NCI-H526 treated with DMSO at 0.1 percent for 48 hours (cell line): Measurements from ENCODE around the gene CDKL2.
A peak's percentile ranks its signal among the peaks of the same experiment; 100 is the strongest.

Source experiments
- DNase-seq: peaks from one replicate; lab custom pipeline; 2025; lab: John Stamatoyannopoulos, UW

CDKL2 gene

DNA sequence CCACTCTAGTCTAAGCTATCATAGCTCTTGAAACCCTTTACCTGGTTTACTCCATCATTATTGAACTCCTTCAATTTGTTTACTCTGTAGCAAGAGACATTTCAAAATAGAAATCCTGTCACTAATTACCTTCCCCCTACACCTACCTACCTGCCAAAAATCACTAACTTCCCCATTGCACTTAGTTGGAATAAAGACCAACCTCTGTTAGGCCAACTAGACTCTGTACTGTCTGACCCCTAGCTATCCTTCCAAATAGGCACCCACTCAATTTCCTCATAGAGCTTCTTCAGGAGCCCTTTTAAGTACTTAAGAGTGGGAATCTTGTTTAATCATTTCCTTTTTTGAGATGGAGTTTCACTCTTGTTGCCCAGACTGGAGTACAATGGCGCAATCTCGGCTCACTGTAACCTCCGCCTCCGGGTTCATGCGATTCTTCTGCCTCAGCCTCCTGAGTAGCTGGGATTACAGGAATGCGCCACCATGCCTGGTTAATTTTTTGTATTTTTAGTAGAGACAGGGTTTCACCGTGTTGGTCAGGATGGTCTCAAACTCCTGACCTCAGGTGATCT lies 8.9 kb upstream of the CDKL2 start:
- no peak for DNase-seq

DNA sequence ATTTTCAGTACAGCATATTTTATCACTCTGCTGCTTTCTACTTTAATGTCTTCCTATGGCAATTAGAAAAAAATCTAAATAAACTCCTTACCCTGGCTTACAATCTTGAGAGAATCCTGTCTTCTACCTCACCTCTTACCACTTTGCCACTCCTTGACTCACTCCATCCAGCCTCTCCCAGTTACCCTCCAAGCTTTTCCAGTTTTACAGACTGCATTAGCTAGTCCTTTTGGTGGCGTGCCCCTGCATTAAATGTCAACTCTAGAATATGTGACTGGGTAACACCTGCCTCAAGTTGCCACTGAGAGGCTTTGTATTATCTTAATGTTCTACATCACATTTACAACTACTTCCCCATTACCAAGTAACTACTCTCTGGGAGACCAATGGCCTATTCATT lies 7.5 kb upstream of the CDKL2 start:
- no peak for DNase-seq

DNA sequence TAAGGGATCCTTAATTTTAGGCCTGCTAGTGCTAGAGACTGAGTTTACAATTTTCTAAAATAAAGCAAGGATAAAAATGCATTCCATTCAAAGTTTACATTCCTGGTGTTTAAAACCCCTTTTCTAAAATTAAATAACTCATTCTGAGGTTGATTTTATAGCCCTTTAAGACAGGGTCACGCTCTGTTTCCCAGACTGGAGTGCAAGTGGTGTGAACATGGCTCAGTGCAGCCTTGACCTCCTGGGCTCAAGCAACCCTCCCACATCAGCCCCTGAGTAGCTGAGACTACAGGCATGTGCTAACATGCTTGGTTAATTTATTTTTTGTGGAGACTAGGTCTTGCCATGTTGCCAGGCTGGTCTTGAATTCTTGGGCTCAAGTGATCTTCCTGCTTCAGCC lies 6.8 kb upstream of the CDKL2 start:
- DNase-seq: no peak

DNA sequence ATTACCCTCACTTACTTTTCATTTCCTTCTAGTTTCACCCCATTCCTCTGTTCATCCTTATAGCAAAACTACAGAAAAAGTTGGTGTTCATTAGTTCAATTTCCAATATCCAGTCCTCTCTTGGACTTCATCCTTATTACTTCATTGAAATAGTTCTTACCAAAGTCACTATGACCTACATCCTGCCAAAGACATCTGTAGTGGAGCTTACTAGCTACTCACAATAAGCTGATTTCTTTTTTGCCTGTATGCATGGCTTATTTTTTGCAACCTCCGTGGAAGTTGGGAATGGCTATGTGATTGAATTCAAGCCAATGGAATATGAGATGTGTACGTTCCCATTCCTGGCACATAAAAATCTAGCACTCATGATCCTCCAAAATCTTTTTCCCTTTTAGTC lies 4.6 kb upstream of the CDKL2 start:
- no peak for DNase-seq

DNA sequence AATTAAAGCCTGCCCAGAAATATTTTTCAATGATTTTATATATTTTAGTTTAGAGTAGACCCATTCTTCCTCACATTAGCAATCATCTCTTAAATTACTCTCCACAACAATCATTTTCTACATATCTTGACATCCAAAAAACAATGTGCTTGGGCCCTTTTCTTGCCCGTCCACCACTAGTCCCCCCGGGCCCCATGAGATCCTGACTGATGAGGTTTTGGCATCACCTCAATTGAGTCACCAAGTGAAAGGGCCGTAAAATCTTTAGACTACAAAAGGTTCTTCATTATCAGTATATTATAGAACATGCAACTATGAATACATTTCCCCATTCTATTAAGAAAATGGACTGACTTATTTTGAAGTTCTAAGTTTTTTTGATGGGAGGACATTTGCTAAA lies 4.0 kb upstream of the CDKL2 start:
- DNase-seq: no peak

DNA sequence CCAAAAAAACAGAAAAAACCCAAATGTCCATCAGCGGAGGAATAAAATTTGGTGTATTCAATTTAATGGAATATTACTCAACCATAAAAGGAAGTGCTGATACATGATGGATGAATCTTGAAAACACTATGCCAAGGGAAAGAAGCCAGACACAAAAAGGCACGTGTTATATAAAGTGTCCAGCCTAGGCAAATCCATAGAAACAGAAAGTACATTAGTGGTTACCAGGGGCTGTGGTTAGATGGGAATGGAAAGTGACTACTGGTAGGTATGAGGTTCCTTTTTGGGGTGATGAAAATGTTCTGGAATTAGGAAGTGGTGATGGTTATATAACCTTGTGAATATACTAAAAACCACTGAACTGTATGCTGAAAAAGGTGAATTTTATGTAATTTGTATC lies 3.5 kb upstream of the CDKL2 start:
- DNase-seq: no peak

DNA sequence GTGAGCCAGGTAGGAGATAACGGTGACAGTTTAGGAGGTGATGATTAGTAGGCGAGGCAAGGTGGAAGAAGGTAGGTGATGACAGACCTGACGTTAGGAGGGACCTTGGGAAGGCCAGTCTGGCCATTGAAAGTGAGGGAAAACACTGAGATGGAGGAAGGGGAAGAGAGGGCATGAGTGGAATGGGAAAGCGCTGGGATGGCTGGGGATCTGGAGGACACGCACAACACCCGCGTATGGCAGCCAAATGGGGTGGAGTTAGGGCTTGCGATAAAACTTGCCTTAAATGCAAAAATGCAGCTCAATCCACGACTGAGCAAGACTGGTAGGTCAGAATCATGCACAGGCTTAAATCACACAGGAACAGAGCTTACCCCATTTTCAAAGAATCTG lies 605 bp upstream of the CDKL2 start:
- no peak for DNase-seq

DNA sequence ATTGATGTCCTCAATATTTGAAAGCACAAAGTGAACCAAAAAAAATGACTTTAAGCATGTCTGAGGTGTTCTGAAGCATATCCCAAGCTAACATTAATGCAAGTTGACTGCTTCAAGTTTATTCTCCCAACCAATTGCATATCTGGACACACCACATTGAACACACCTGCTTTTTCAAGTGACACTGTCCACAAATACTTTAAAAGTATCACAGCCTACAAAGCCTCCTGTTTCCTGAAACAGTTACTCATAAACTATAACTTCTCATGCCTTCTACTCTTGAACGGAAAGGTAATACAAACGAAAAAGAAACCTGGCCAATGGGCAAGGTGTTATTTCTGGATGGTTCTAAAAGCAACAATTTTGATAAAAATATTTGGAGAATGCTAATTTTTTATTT lies 1.1 kb downstream of the CDKL2 start:
- DNase-seq: no peak

DNA sequence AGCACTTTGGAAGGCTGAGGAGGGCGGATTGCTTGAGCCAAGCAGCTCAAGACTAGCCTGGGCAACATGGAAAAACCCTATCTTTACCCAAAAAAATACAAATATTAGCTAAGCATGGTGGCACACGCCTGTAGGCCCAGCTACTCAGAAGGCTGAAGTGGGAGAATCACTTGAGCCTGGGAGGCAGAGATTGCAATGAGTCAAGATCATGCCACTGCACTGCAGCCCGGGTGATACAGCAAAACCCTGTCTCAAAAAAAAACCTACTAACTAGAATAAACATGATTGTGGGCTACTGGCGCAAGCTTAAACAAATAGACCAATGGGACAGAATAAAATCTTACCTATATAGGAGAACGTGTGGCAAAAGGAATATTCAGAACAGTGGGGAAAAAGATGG lies 7.3 kb downstream of the CDKL2 start:
- no peak for DNase-seq

DNA sequence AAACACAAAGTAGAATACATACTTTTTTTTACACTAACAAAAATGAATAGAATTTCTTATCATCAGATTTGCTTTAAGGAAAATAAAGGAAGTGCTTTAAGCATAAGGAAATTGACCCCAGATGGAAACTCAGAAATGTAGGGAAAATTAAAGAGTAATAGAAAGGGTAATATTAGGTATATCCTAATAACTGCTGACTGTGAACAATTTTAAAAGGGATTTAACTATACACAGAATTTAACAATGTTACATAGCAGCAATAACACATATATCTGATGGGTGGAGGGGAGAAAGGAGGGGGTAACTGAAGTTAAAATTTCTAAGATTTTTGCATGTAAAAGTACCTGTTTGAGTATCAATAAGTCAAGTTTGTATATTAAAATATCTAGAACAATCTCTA lies 8.6 kb downstream of the CDKL2 start:
- no peak for DNase-seq

DNA sequence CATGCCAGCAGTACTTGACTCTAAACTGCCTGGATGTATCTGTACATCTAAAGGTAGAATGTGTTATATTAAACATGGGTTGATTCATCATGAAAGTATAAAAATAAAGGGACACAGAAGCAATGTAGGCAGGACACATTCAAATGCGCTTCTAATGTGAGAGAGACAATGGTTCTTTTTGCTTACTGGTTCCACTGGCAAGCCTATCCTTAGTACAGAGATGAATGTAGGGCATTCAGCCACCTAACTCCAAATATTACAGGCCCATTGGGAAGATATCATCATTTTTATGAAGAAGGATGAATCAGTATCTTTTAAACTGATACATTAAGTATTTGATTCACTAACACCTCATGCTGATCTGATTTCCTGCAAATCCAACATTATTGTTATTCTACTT lies 18.0 kb downstream of the CDKL2 start:
- DNase-seq: no peak

DNA sequence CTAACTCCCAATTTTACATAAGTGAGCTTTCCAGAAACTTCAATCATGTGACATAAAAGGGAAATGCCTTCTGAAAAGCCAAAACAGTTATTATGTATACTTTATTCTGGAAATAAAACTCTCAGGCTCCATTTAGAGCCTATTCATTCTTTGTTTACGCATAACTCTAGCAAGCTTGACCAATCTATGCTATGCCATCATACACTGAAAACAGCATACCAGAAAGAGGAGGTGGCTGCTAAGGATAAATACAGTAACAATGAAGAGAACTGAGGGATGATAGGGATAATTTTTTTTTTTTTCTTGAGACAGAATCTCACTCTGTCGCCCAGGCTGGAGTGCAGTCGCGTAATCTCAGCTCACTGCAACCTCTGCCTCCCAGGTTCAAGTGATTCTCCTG lies 24.4 kb downstream of the CDKL2 start:
- no peak for DNase-seq

DNA sequence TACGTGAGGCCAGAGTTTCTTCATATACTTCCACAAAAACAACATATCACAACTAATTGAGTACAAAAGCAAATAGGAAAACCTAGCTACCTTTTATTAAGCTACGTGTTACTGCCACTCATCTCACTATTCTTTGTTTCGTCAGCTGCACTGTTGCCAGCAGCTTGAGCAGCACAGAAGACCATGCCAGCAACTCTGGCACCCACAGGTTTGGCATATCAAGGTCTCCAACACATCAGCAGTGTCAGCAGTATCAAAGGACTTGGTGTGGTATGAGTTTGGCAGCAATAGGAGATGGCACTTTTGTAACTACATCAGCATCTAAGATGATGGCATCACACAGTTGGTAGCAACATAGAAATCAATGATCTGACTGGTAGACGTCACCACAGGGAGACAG lies 30.7 kb downstream of the CDKL2 start:
- DNase-seq: no peak

DNA sequence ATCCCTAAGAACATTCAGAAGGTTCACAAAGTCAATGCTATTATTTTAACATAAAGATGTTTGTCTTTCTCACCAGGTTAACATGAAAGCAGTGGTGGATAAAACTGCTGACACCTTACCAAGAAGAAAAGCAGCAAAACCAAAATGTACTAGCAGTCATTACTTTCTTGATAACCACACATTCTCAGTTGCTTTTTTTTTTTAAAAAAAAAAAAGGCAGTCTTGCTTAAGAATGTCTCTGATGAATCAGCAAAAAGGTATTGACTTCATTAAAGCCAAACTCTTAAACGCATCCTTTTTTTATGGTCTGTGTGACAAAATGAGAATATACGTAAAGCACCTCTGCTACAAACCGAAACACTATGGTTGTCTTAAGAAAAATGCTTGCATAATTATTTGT lies 31.9 kb downstream of the CDKL2 start:
- DNase-seq: no peak

DNA sequence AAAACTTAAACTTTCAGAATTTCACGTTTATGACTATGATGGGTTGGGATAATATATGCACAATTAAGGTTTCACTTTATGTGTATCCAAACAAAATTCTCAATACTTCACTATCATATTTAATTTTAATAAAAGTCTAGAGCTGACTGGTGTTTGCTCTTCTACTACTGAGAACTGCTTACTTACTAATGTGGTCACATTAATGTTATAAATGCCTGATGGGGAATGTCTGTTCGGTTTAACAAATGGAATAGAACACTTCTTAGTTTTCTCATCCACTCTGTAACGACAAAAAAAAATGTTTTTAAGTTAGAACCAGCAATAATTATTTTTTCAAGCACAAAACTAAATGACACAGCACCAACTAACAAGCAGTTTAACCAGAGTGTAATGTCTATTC lies 34.3 kb downstream of the CDKL2 start:
- DNase-seq: no peak

DNA sequence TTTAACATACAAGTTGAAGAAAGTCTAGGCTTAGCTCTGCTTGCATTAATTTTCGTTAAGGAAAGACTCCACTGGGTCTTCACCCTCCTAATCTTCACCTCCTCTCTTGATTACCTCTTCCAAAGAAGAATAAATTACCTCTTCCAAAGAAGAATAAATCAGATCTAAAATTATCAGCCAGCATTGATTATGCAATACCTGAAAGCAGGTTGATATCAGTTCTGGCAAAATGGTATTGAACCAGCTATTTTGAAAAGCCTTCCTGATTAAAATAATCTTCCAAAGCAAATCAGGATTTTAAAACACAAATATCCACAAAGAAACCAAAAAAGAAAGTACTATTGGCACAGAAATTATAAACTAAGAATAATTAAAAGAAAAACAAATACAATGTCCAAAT lies 36.9 kb downstream of the CDKL2 start:
- DNase-seq: no peak

DNA sequence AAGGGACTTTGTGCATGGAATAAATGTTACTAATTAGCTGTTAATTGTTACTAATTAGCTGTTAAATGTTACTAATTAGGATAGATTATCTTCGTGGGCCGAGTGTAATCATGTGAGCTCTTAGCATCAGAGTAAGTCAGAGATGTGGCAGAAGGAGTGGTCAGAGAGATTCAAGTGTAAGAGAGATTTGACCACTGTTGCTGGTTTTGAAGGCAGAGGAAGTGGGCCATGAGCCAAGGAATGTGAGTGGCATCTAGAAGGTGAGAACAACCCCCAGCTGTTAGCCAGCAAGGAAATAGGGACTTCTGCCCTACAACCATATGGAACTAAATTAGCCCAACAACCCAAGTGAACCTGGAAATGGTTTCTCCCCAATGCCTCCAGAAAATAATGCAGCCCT lies 46.3 kb downstream of the CDKL2 start:
- no peak for DNase-seq

DNA sequence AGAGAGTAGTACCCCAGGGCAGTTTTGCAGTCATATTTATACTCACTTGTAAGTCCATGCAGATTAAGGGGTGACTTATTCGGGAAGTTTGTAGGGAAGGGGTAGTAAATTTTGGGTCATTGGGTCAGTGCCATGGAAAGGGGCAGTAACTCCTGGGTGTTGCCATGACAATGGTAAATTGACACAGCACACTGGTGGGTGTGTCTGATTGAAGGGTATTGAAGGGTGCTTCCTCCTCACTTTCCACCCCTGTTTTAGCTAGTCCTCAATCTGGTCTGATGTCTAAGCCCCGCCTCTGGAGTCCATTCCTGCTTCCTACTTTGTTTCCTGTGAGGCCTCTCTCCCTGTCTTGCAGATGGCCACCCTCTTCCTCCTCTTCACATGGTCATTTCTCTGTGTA lies 62.6 kb downstream of the CDKL2 start:
- no peak for DNase-seq

DNA sequence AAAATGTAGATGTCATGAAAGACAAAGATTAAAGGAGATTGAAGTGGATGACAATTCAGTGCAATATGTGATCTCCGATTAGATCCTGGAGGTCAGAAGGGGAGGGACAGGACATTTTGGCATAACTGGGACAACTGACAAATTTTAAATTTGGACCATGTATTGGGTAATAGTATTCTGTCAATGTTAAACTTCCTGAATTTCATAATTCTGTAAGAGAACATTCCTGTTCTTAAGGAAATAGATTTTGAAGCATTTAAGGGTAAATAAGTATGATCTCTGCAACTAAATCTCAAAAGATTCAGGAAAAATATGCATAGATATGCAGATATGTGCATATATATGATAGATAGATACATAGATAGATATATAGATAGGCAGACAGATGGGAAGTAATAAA lies 63.4 kb downstream of the CDKL2 start:
- no peak for DNase-seq

DNA sequence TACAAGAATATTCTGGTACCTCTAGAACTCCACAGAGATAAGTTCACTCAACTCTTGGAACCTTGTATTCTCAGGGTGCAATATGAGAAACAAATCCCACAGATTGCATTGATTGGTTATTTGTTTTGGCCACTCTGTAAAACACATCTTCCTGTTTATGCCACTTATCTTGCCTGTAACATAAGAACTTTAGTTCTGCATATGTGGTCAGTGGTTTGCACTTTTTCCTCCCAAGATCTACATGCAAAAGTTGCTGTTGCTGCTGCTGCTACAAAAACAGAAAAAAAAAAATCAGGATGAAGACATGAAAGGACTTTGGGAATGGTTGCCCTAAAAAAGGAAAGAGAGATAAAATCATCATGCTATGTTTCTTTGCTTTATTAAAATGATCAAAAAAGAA lies 64.8 kb downstream of the CDKL2 start:
- DNase-seq: no peak

DNA sequence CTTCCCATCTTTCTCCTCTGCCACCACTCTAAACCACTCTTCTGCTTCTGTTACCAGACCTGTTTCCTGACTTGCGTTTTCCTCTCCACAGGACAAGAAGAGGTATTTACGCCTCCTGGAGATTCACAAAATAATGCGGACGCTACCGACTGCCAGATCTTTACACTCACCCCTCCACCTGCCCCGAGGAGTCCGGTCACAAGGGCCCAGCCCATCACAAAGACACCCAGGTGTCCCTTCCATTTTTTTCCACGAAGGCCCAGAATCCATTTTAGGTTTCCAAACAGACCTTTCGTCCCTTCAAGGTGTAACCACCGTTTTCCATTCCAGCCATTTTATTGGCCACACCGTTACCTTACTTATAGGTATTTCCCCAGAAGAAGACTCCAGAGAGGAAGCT lies 66.3 kb downstream of the CDKL2 start:
- DNase-seq: no peak

DNA sequence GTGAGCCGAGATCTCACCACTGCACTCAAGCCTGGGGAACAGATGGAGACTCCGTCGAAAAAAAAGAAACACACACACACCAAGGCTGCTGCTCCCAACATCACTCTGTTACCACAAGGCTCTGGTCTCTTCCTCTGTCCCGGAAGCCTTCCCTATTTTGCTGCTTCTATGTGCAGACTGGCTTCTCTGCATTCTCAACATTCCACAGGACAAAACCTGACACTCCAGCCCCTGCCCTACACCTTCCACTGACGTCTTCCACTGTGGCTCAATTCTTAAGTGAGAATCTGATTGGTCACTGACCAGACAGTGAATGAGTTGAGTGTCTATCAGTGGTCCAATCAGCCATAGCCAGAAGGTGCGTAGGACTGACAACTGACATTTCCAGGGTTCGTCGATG lies 68.5 kb downstream of the CDKL2 start:
- DNase-seq: peak; percentile 5

DNA sequence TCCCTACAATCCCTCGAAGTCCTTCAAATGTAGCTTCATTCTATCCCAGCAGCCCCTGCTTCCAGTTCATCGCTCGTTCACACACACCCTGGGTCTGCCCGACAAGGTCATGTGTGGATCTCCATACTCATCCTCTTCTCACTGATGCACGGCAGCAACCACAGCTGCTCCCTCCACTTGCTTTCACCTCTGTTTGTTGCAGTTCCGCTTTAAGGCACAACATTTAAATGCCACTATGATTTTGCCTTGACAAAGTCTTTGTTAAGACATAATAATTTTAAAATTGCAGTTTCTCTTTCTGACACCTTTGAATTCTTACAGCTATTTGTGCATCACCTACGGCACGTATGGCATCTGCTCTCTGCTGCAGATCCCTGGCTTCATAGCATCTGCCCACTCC lies 72.6 kb downstream of the CDKL2 start:
- no peak for DNase-seq

DNA sequence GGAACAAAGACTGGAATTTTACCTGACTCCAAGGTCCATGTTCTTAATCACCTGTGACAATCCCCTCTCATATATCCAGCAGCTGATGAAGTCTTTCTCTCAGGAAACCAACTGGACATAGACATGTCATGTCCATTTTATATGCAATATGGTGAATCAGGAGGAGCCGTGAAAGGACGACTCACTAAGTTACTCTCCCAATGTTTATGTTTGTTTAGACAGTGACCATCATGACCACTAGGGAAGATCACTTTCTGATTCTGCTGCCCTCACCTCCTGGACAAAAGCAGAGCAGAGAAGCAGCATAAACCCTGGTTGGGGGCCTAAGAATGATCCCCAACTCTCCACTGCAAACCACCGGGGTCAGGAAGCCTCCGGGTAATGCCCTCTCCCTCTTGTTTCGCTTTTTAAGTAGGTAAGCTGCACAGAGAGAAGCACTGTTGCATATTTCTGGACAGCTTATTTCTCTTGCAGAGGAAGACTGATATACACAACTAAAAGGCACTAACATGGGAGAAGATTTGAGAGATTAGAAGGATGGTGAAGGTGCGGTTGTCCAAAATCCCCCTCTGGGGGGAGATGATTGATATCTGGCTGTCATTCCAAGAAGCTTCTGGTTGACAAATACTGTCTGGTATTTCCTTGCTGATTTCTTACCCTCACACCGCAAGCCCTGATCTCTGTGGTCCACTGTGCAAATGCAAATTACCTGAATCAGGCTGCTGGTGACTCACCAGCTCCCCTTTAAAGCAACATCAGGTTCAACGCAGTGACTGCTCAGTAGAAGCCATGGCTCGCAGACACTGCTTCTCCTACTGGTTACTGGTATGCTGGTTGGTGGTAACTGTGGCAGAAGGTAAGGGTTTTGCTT lies 74.8 kb downstream of the CDKL2 start, which contains the start of gene ODAPH:
Gene ODAPH, plus strand, starts transcription at position 773 of the 871 bp plus-strand sequence. Its CDS starts 17 bp downstream, at position 790.
- no peak for DNase-seq
